Measurements from ENCODE around the gene SMOC2. TPM values are rescaled to one million over a fixed set of nuclear protein-coding genes. Genes with fewer than 3 reads are reported as not detected.
A peak's percentile ranks its signal among the peaks of the same experiment; 100 is the strongest.

SMOC2 gene, protein sequence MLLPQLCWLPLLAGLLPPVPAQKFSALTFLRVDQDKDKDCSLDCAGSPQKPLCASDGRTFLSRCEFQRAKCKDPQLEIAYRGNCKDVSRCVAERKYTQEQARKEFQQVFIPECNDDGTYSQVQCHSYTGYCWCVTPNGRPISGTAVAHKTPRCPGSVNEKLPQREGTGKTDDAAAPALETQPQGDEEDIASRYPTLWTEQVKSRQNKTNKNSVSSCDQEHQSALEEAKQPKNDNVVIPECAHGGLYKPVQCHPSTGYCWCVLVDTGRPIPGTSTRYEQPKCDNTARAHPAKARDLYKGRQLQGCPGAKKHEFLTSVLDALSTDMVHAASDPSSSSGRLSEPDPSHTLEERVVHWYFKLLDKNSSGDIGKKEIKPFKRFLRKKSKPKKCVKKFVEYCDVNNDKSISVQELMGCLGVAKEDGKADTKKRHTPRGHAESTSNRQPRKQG
- 0.36 and 10.6 TPM in 2 replicates for total RNA-seq

GRCh38 chr6:168440520-168441433 lies at the start of gene SMOC2:
SMOC2 (plus strand) TSS chr6:168441184; CDS start chr6:168441371, 187 bp downstream.
- H4K20me1 ChIP-seq (ENCODE audit: insufficient read depth, low read length), result no peaks in the 10 kb centered on the region
- no peaks in the 10 kb centered on the region for H3K36me3 ChIP-seq (ENCODE audit: insufficient read depth, low read length)
- no peaks in the 10 kb centered on the region for H3K4me1 ChIP-seq (ENCODE audit: insufficient read depth, low read length)
- TF ChIP-seq, protein P1, sequence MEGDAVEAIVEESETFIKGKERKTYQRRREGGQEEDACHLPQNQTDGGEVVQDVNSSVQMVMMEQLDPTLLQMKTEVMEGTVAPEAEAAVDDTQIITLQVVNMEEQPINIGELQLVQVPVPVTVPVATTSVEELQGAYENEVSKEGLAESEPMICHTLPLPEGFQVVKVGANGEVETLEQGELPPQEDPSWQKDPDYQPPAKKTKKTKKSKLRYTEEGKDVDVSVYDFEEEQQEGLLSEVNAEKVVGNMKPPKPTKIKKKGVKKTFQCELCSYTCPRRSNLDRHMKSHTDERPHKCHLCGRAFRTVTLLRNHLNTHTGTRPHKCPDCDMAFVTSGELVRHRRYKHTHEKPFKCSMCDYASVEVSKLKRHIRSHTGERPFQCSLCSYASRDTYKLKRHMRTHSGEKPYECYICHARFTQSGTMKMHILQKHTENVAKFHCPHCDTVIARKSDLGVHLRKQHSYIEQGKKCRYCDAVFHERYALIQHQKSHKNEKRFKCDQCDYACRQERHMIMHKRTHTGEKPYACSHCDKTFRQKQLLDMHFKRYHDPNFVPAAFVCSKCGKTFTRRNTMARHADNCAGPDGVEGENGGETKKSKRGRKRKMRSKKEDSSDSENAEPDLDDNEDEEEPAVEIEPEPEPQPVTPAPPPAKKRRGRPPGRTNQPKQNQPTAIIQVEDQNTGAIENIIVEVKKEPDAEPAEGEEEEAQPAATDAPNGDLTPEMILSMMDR (IDR thresholded peaks at IDR 0.05; ENCODE audit: extremely low read depth, low read depth, low read length), result no peak
- H3K27ac ChIP-seq (ENCODE audit: low read depth, low read length), result no peak within 1 kb of the TSS
- no peak within 1 kb of the TSS for H3K4me3 ChIP-seq (ENCODE audit: insufficient read depth, low read length)
- peaks cover 8% of the 10 kb centered on the region for H3K27me3 ChIP-seq (ENCODE audit: insufficient read depth, low read length)
- DNase-seq (ENCODE audit: insufficient read length, low spot score, missing footprints), result no peak
- no peak within 1 kb of the TSS for H2AFZ ChIP-seq (ENCODE audit: low read length)
- H3K9me3 ChIP-seq (ENCODE audit: low read depth, low read length), result no peaks in the 10 kb centered on the region
- no peak within 1 kb of the TSS for H3K4me2 ChIP-seq (ENCODE audit: insufficient read depth, low read length)
- H3K79me2 ChIP-seq (ENCODE audit: insufficient read depth, low read length), result no peaks in the 10 kb centered on the region

DNA sequence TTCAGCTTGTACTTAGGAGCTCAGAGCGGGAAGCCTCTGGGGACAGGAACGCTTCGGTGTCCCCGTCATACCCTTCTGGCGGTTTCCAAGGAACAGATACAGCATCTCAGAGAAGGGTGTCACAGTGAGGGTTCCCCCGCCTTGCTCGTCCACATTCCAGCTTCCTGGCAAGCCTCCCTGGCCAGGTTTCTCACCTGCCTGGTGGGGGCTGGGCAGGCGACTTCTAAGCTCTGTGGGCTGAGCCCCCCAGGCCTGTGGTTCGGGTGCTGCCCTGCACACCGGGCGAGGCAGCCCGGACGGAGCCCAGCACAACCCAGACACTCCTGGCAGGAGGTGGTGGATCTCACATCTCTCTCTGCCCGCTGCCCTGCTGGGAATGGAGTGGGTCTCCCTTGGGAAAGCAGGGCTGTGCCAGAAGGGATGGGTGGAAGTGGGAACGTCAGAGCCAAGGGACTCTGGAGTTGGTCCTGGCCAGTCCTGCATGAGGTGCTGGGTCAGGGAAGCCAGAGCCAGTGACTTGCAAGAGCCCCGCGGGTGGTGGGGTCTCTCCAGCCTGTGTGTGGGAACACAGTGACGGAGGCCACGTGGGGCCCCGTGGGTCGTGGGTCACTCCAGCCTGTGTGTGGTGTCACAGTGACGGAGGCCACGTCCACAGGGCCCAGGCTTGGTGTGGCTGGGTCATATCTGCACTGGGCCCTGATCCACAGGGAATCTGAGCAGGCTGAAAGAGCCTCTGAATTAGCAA lies 47.7 kb upstream of the SMOC2 start:
- Histone ChIP-seq H3K9me3 (ENCODE audit: low read depth, low read length) (no peaks in the 10 kb centered on the region), H3K27ac (ENCODE audit: low read depth, low read length) (no peak overlapping the region), H4K20me1 (ENCODE audit: insufficient read depth, low read length) (no peaks in the 10 kb centered on the region), H3K4me2 (ENCODE audit: insufficient read depth, low read length) (no peak overlapping the region), H3K79me2 (ENCODE audit: insufficient read depth, low read length) (no peaks in the 10 kb centered on the region), H3K4me3 (ENCODE audit: insufficient read depth, low read length) (no peak overlapping the region), H3K4me1 (ENCODE audit: insufficient read depth, low read length) (no peaks in the 10 kb centered on the region), H2AFZ (ENCODE audit: low read length) (no peak overlapping the region), H3K27me3 (ENCODE audit: insufficient read depth, low read length) (no peaks in the 10 kb centered on the region), H3K36me3 (ENCODE audit: insufficient read depth, low read length) (no peaks in the 10 kb centered on the region)
- peak; percentile 58 for DNase-seq (ENCODE audit: insufficient read length, low spot score, missing footprints)
- TF ChIP-seq, protein P1 (IDR thresholded peaks at IDR 0.05; ENCODE audit: extremely low read depth, low read depth, low read length), result no peak

GRCh38 chr6:168394606-168395005 lies 46.4 kb upstream of the SMOC2 start:
- Histone ChIP-seq H4K20me1 (ENCODE audit: insufficient read depth, low read length) (no peaks in the 10 kb centered on the region), H3K4me1 (ENCODE audit: insufficient read depth, low read length) (no peaks in the 10 kb centered on the region), H3K4me2 (ENCODE audit: insufficient read depth, low read length) (no peak overlapping the region), H3K9me3 (ENCODE audit: low read depth, low read length) (no peaks in the 10 kb centered on the region), H3K79me2 (ENCODE audit: insufficient read depth, low read length) (no peaks in the 10 kb centered on the region), H3K27ac (ENCODE audit: low read depth, low read length) (no peak overlapping the region), H3K27me3 (ENCODE audit: insufficient read depth, low read length) (no peaks in the 10 kb centered on the region), H2AFZ (ENCODE audit: low read length) (no peak overlapping the region), H3K36me3 (ENCODE audit: insufficient read depth, low read length) (no peaks in the 10 kb centered on the region), H3K4me3 (ENCODE audit: insufficient read depth, low read length) (no peak overlapping the region)
- TF ChIP-seq, protein P1 (IDR thresholded peaks at IDR 0.05; ENCODE audit: extremely low read depth, low read depth, low read length), result no peak
- peak; percentile 58 for DNase-seq (ENCODE audit: insufficient read length, low spot score, missing footprints)
